Neuronal stem cell (in vitro differentiated cells): ENCODE results near the gene PKNOX2.

ENCODE experiments used
- DNase-seq: peaks from one replicate; pipeline ENCODE4 v3.0.0-alpha.2; 2013; ENCODE audit warnings: low spot score
- H2AFZ ChIP-seq: one replicate; pipeline ENCODE4 v1.6.1; 2013; ENCODE audit warnings: mild to moderate bottlenecking, low read length, inconsistent platforms
- H2AK5ac ChIP-seq: 2 replicates; pipeline ENCODE4 v1.6.1; 2013; ENCODE audit warnings: low read depth, mild to moderate bottlenecking, inconsistent platforms, low read length, moderate library complexity, mixed read lengths
- H2BK120ac ChIP-seq: 2 replicates; pipeline ENCODE4 v1.6.1; 2013; ENCODE audit warnings: low read depth, mild to moderate bottlenecking, inconsistent platforms, low read length, moderate library complexity, mixed read lengths
- H2BK12ac ChIP-seq: one replicate; pipeline ENCODE4 v1.6.1; 2013; ENCODE audit warnings: low read length, inconsistent platforms
- H2BK15ac ChIP-seq: 2 replicates; pipeline ENCODE4 v1.6.1; 2013; ENCODE audit warnings: mild to moderate bottlenecking, low read length, inconsistent platforms, mixed read lengths
- H2BK5ac ChIP-seq: one replicate; pipeline ENCODE4 v1.6.1; 2013; ENCODE audit warnings: inconsistent platforms, mild to moderate bottlenecking, low read length, moderate library complexity
- H3K14ac ChIP-seq: one replicate; pipeline ENCODE4 v1.6.1; 2013; ENCODE audit warnings: low read length, inconsistent platforms
- H3K18ac ChIP-seq: 2 replicates; pipeline ENCODE4 v1.6.1; 2013; ENCODE audit warnings: low read length, inconsistent platforms
- H3K23ac ChIP-seq: 2 replicates; pipeline ENCODE4 v1.6.1; 2013; ENCODE audit warnings: low read depth, mild to moderate bottlenecking, mixed read lengths, low read length, inconsistent platforms; ENCODE audit not compliant: poor library complexity
- H3K27ac ChIP-seq: replicated peaks from 3 replicates; pipeline ENCODE4 v1.5.1; 2013; ENCODE audit warnings: low read length, inconsistent platforms
- H3K27me3 ChIP-seq, 3 experiments: 2 replicates each; pipeline ENCODE4 v1.6.1; 2013; ENCODE audit warnings: low read length in 3 of 3, mild to moderate bottlenecking in 2 of 3, inconsistent platforms in 1 of 3, low read depth in 1 of 3, mixed read lengths in 1 of 3, moderate library complexity in 1 of 3; ENCODE audit not compliant: control insufficient read depth in 3 of 3, insufficient read depth in 3 of 3
- H3K36me3 ChIP-seq, 2 donors: replicated peaks in 1 of 2; 2 replicates each; pipeline ENCODE4 v1.6.1; 2013; ENCODE audit warnings: low read length in 2 of 2; ENCODE audit not compliant: control insufficient read depth in 2 of 2, insufficient read depth in 2 of 2
- H3K4ac ChIP-seq: 2 replicates; pipeline ENCODE4 v1.6.1; 2013; ENCODE audit warnings: inconsistent platforms, mild to moderate bottlenecking, low read length, moderate library complexity
- H3K4me1 ChIP-seq, 2 donors: 1 replicate in 1 of 2; 2 replicates in 1 of 2; pipeline ENCODE4 v1.6.1; 2013; ENCODE audit warnings: low read length in 2 of 2, low read depth in 1 of 2; ENCODE audit not compliant: control insufficient read depth in 2 of 2, insufficient read depth in 1 of 2
- H3K4me2 ChIP-seq: one replicate; pipeline ENCODE4 v1.6.1; 2013; ENCODE audit warnings: mild to moderate bottlenecking, low read length, inconsistent platforms; ENCODE audit not compliant: insufficient read depth, poor library complexity, severe bottlenecking
- H3K4me3 ChIP-seq, 2 donors: 2 replicates each; pipeline ENCODE4 v1.5.1; 2013; ENCODE audit warnings: low read length in 2 of 2, mild to moderate bottlenecking in 2 of 2, inconsistent platforms in 1 of 2, moderate library complexity in 1 of 2
- H3K79me1 ChIP-seq: one replicate; pipeline ENCODE4 v1.6.1; 2013; ENCODE audit warnings: low read depth, mild to moderate bottlenecking, inconsistent platforms, low read length, moderate library complexity
- H3K9ac ChIP-seq: one replicate; pipeline ENCODE4 v1.6.1; 2013; ENCODE audit warnings: mild to moderate bottlenecking, low read depth, low read length, inconsistent platforms; ENCODE audit not compliant: poor library complexity
- H3K9me3 ChIP-seq, 2 donors: replicated peaks in 1 of 2; 2 replicates each; pipeline versions ENCODE3 to v1.6.1; 2013; ENCODE audit warnings: low read length in 2 of 2, mild to moderate bottlenecking in 2 of 2, inconsistent platforms in 1 of 2, low read depth in 1 of 2, mixed read lengths in 1 of 2, moderate library complexity in 1 of 2; ENCODE audit not compliant: control insufficient read depth in 2 of 2, insufficient read depth in 1 of 2
- H4K8ac ChIP-seq: one replicate; pipeline ENCODE4 v1.6.1; 2013; ENCODE audit warnings: low read depth, mild to moderate bottlenecking, inconsistent platforms, low read length, moderate library complexity
- H4K91ac ChIP-seq: one replicate; pipeline ENCODE4 v1.6.1; 2013; ENCODE audit warnings: low read length, low read depth, mild to moderate bottlenecking, inconsistent platforms; ENCODE audit not compliant: poor library complexity
- WGBS, 2 donors: extraction: QIAGEN DNeasy Blood & Tissue Kit; methylation state at CpG; one replicate each; pipeline ENCODE4 v1.1.7; 2013; ENCODE audit warnings: missing lambda C conversion rate in 2 of 2, mixed read lengths in 1 of 2; ENCODE audit not compliant: insufficient read length in 2 of 2, insufficient replicate concordance in 1 of 2; ENCODE audit errors: extremely low coverage in 2 of 2; 5-methylcytosine and 5-hydroxymethylcytosine counted together

PKNOX2 gene

DNA sequence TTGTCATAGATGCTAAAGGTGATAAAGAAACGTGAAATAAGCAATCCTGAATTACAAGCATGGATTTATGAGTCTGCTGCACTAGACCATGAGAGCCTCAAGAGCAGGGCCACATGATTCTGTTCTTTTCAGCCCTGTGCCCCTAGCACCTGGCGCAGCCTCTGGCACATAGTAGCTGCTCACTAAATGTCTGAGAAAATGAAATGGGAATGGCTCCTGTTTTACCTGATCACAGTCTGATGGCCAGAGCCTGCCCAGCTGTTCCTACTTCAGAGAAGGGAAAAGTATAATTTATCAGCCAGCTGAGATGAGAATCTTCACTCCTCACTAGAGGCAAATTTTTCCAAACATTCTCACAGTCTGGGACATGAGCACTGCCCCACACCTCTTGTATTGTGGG lies 10.7 kb upstream of the PKNOX2 start:
- Histone ChIP-seq H2BK15ac (no peak overlapping the region), H2AFZ (no peak overlapping the region), H3K18ac (no peak overlapping the region), H3K4me2 (no peak overlapping the region), H3K9ac (no peak overlapping the region), H3K27ac (no peak overlapping the region), H2BK12ac (no peak overlapping the region), H3K4ac (no peak overlapping the region), H3K4me1 (peaks cover 8 to 10% of the 10 kb centered on the region in 2 donors), H4K91ac (no peak overlapping the region), H2BK120ac (no peak overlapping the region), H3K27me3 (no peaks in the 10 kb centered on the region), H4K8ac (no peak overlapping the region), H3K79me1 (no peaks in the 10 kb centered on the region), H2BK5ac (no peak overlapping the region), H3K14ac (no peak overlapping the region), H3K36me3 (peaks cover 0 to 6% of the 10 kb centered on the region in 2 donors), H3K4me3 (no peak overlapping the region), H3K23ac (no peak overlapping the region), H3K9me3 (peaks cover 0 to 2% of the 10 kb centered on the region in 2 donors), H2AK5ac (no peak overlapping the region)
- DNase-seq = no peak
- WGBS, 2 donors = no CpG with 5 or more reads among the region's 2 CpGs

DNA sequence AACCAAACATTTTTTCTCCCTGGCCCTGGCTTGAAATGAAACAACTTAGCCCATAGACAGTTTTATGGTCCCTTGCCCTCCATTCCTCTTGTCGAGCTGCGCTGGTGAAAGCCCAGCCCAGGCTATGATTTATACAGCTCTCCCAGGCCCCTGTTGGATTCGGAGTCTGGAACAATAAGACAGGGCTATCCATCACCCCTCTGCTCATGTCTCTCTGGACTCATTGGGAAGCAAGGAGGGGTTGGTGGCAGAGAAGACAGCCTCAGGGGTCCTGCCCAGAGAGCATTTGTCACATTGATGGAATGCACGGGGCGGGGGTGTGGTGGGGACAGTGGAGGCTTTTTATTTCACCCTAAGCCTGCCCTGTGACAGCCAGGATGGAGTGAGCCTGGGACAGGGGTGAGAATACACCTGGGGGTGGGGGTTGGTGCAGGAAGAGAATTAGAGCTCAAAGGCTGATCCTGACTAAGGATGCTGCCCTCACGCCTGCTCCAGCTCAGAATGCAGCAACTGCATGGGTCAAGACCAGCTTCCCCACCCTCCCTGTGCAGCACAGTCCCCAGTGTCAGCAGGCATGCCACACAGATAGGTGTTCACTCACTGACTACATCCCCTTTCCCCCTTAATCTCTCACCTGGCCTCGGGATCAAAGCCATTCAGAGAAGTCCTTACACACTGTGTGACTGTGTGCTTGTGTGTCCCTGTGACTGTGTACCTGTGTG lies 10.0 kb upstream of the PKNOX2 start:
- H3K27me3 ChIP-seq = no peaks in the 10 kb centered on the region
- no peak overlapping the region for H2BK120ac ChIP-seq
- H4K8ac ChIP-seq = no peak overlapping the region
- H3K36me3 ChIP-seq = peaks cover 0 to 6% of the 10 kb centered on the region in 2 donors
- H3K23ac ChIP-seq = no peak overlapping the region
- H4K91ac ChIP-seq = no peak overlapping the region
- H3K18ac ChIP-seq = peak overlapping the region; percentile 49
- H2AK5ac ChIP-seq = no peak overlapping the region
- H3K4ac ChIP-seq = no peak overlapping the region
- H3K4me3 ChIP-seq = no peak overlapping the region
- H2BK12ac ChIP-seq = no peak overlapping the region
- no peaks in the 10 kb centered on the region for H3K79me1 ChIP-seq
- H3K4me1 ChIP-seq = peaks cover 8 to 9% of the 10 kb centered on the region in 2 donors
- H3K9ac ChIP-seq = no peak overlapping the region
- DNase-seq = no peak
- H2AFZ ChIP-seq = no peak overlapping the region
- no peak overlapping the region for H2BK15ac ChIP-seq
- peaks cover 0 to 2% of the 10 kb centered on the region in 2 donors for H3K9me3 ChIP-seq
- H3K27ac ChIP-seq = no peak overlapping the region
- H3K14ac ChIP-seq = peak overlapping the region; percentile 9
- H2BK5ac ChIP-seq = no peak overlapping the region
- no peak overlapping the region for H3K4me2 ChIP-seq
- WGBS, 2 donors = no CpG with 5 or more reads among the region's 7 CpGs

DNA sequence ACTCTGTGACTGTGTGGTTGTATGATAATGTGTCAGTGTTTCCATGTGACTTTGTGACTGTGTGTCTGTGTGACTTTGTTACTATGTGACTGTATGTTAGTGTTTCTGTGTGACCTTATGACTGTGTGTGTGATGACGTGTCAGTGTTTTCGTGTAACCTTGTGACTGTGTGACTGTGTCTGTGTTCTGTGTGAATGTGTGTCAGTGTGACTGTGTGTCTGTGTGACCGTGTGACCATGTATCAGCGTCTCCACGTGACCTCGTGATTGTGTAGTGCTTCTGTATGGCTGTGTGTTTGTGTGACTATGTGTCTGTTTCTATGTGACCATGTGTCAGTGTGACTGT lies 9.5 kb upstream of the PKNOX2 start:
- no peak overlapping the region for H2BK120ac ChIP-seq
- no peak overlapping the region for H3K14ac ChIP-seq
- H2AK5ac ChIP-seq = no peak overlapping the region
- H3K18ac ChIP-seq = no peak overlapping the region
- no peak overlapping the region for H2BK5ac ChIP-seq
- no peak overlapping the region for H3K27ac ChIP-seq
- peaks cover 0 to 6% of the 10 kb centered on the region in 2 donors for H3K36me3 ChIP-seq
- peaks cover 0 to 2% of the 10 kb centered on the region in 2 donors for H3K9me3 ChIP-seq
- H3K4me3 ChIP-seq = no peak overlapping the region
- H2BK12ac ChIP-seq = no peak overlapping the region
- H2BK15ac ChIP-seq = no peak overlapping the region
- H3K79me1 ChIP-seq = no peaks in the 10 kb centered on the region
- H3K9ac ChIP-seq = no peak overlapping the region
- DNase-seq = no peak
- no peaks in the 10 kb centered on the region for H3K27me3 ChIP-seq
- no peak overlapping the region for H3K4ac ChIP-seq
- no peak overlapping the region for H3K4me2 ChIP-seq
- no peak overlapping the region for H4K8ac ChIP-seq
- H4K91ac ChIP-seq = no peak overlapping the region
- WGBS, 2 donors = no CpG with 5 or more reads among the region's 6 CpGs
- H3K23ac ChIP-seq = no peak overlapping the region
- no peak overlapping the region for H2AFZ ChIP-seq
- H3K4me1 ChIP-seq = peaks cover 8 to 11% of the 10 kb centered on the region in 2 donors

DNA sequence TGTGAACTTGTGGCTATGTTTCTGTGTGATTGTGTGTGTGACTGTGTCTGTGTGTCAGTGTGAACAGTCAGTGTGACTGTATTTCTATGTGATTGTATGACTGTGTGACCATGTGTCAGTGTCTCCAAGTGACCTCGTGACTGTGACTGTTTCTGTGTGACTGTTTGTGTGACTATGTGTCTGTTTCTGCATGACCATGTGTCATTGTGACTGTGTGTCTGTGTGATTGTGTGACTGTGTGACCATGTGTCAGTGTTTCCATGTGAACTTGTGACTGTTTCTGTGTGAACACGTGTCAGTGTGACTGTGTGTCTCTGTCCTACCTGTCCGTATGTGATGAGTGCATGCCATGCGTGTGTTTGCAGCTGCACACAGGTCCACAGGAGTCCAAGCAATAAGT lies 8.8 kb upstream of the PKNOX2 start:
- H2BK5ac ChIP-seq = no peak overlapping the region
- peak overlapping the region; percentile 10 for H2AK5ac ChIP-seq
- no peaks in the 10 kb centered on the region for H3K27me3 ChIP-seq
- no peak overlapping the region for H2AFZ ChIP-seq
- H3K4me3 ChIP-seq = peak overlapping the region in 1 of 2 donors; percentile 68
- no peak for DNase-seq
- H3K9me3 ChIP-seq = peaks cover 0 to 2% of the 10 kb centered on the region in 2 donors
- H3K23ac ChIP-seq = no peak overlapping the region
- H2BK12ac ChIP-seq = no peak overlapping the region
- H3K14ac ChIP-seq = no peak overlapping the region
- H3K9ac ChIP-seq = no peak overlapping the region
- no peak overlapping the region for H3K18ac ChIP-seq
- H2BK120ac ChIP-seq = no peak overlapping the region
- no peak overlapping the region for H4K91ac ChIP-seq
- H3K36me3 ChIP-seq = peaks cover 0 to 6% of the 10 kb centered on the region in 2 donors
- no peak overlapping the region for H4K8ac ChIP-seq
- no peak overlapping the region for H3K27ac ChIP-seq
- no peaks in the 10 kb centered on the region for H3K79me1 ChIP-seq
- no peak overlapping the region for H2BK15ac ChIP-seq
- H3K4me2 ChIP-seq = no peak overlapping the region
- H3K4ac ChIP-seq = no peak overlapping the region
- H3K4me1 ChIP-seq = peaks cover 8 to 11% of the 10 kb centered on the region in 2 donors
- no CpG with 5 or more reads among the region's 4 CpGs for WGBS, 2 donors
